ENCODE results near the gene CR1.
"Not testable (repeated sequence)": the region's sequence is repeated elsewhere in the genome, so short reads cannot be mapped to it uniquely, and the experiment has no call there.

The CR1 gene

DNA sequence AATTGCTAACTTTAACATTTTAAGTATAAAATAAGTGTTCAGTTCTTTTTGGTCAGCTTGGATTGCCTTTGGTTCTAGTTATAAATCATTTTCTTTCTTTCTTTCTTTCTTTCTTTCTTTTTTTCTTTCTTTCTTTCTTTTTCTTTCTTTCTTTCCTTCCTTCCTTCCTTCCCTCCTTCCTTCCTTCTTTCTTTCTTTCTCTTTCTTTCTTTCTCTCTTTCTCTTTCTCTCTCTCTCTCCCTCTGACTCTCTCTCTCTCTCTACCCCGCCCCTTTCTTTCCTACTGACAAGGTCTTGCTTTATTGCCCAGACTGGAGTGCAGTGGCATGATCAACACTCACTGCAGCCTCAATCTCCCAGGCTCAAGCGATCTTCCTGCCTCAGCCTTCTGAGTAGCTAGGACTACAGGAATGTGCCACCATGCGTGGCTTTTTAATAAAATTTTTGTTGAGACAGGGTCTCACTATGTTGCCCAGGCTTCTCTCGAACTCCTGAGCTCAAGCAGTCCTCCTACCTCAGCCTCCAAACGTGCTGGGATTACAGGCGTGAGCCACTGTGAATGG, 187.0 kb downstream of the CR1 start:
- DNase-seq = not testable (repeated sequence)

DNA sequence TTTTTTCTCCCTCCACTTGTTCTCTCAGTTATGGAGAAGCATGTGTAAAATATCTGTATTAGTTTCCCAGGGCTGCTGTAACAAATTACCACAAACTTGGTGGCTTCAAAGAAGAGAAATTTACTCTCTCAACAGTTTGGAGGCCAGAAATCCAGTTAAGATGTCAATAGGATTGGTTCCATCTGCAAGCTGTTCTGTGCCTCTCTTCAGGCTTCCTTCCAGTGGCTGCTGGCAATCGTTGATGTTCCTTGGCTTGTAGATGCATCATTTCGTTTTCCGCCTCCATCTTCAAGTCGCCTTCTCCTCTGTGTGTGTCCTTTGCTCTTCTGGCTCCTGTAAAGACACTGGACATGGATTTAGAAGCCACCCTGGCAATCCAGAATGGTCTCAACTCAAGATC, 194.6 kb downstream of the CR1 start:
- not testable (repeated sequence) for DNase-seq

DNA sequence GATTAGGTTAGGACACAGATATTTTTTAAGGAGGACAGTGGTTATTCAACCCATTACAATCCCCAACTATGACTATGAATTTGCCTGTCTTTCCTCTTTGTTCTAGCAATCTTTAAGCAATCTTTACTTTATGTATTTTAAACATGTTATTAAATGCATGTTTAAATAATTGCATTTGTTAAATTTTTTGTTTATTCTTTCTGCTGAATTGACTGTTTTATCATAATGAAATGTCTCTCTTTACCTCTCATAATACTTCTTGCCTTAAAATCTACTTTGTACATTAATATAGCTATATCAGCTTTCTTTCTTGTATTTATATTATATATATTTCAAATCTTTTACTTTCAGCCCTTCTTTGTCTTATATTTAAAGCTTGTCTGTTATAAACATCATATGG, 195.1 kb downstream of the CR1 start:
- no peak for DNase-seq

All from activated effector memory CD4-positive, alpha-beta T cell treated with anti-CD3 and anti-CD28 coated beads, Interleukin-2, amount 50 U/mL, for 16 hours (primary cell).